Endothelial cell of umbilical vein (primary cell): Measurements from ENCODE around the gene ADAMTSL2.

ENCODE experiments used
- CTCF ChIP-seq, 2 donors: IDR thresholded peaks; 1 replicate in 1 of 2; 2 replicates in 1 of 2; pipeline ENCODE4 v1.5.1; 2011; ENCODE audit warnings: low read length in 2 of 2, mild to moderate bottlenecking in 2 of 2, moderate library complexity in 2 of 2, control low read depth in 1 of 2, inconsistent platforms in 1 of 2, low read depth in 1 of 2; ENCODE audit not compliant: insufficient read depth in 1 of 2; ENCODE audit errors: extremely low read depth in 1 of 2
- JUN ChIP-seq: IDR thresholded peaks from 2 replicates; pipeline ENCODE4 v1.6.1; 2011; ENCODE audit warnings: borderline replicate concordance, low read depth; ENCODE audit not compliant: insufficient read length, insufficient read depth
- POLR2A ChIP-seq: IDR thresholded peaks from 2 replicates; pipeline ENCODE4 v1.6.1; 2012; ENCODE audit warnings: low read depth, mild to moderate bottlenecking, control low read depth, low read length

DNA sequence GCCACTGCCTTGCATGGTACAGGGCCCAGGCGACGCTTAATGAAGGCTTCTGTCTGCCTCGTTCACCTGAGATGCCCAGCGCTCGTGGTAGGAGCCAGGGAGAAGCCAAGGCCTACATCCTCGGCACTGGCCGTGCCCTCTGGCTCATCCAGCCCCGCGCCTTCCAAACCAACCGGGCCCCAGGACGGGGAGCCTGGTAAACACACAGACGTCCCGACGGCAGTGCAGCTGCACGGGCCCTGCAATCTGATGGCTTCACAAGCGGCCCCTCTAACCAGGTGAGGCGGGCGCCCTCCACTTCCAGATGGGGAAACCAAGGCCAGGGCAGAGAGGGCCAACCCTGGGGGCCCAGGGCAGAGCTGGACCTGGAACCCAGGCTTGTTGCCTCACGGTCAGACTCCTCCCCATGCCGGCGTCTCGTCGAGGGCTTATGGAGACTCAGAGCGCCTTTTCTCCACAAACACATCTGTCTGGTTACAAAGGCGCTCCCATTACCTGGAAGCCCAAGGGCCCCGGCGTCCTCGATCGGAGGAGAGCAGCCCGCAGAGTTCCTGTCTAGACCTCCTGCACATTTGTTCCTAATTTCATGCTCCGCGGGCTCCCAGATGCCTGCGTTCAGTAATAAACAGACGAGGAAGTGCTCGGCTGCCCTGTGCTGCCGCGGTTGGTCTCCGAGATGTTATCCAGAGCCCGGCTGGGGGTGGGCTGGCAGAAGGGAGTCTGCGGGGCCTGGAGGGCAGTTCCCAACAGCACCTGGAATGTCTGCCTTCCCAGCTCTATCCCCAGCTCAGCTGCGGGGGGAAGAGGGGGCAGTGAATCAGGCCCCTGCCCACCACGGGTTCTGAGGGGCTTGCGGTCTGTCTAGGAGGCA lies 51.2 kb downstream of the ADAMTSL2 start:
- TF ChIP-seq CTCF (IDR thresholded peaks at IDR 0.05; ENCODE audit: extremely low read depth in 1 of 2, insufficient read depth in 1 of 2, low read depth in 1 of 2, low read length in 2 of 2) (no peak), JUN (no peak), POLR2A (no peak)
